Measurements from ENCODE around the gene ANTXRL.

DNA sequence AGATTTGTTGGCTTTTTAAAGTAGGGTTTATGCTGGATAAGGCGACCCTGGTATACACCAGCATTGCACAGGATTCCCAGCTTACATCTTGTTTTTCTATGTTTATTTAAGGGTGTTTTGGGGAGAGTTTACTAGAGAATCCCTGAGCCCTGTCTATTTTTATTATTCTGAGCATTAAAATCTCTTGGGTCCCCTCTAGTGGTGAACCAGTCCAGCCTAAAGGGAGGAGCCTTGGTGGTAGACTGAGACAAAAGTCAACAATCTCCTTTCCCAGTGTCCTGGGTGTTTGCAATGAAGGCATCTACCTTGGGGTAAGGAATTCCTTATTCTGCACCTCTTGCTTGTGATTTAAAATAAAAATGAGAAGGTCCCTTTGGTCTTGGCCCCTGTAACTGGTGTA, 38.2 kb downstream of the ANTXRL start:
- no peak for TF ChIP-seq EZH2 (IDR thresholded peaks at IDR 0.05; ENCODE audit: low read depth)
- TF ChIP-seq, protein P1, sequence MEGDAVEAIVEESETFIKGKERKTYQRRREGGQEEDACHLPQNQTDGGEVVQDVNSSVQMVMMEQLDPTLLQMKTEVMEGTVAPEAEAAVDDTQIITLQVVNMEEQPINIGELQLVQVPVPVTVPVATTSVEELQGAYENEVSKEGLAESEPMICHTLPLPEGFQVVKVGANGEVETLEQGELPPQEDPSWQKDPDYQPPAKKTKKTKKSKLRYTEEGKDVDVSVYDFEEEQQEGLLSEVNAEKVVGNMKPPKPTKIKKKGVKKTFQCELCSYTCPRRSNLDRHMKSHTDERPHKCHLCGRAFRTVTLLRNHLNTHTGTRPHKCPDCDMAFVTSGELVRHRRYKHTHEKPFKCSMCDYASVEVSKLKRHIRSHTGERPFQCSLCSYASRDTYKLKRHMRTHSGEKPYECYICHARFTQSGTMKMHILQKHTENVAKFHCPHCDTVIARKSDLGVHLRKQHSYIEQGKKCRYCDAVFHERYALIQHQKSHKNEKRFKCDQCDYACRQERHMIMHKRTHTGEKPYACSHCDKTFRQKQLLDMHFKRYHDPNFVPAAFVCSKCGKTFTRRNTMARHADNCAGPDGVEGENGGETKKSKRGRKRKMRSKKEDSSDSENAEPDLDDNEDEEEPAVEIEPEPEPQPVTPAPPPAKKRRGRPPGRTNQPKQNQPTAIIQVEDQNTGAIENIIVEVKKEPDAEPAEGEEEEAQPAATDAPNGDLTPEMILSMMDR (conservative IDR thresholded peaks at IDR 0.05), result peak; percentile 63
